Activated CD8-positive, alpha-beta memory T cell treated with anti-CD3 and anti-CD28 coated beads, Interleukin-2, amount 10 ng/mL, durations not matched to agents 7 days and 5 days (primary cell): ENCODE measurements around the gene RMI2. TPM values are rescaled to one million over a fixed set of nuclear protein-coding genes. Genes with fewer than 3 reads are reported as not detected.
"Not testable (repeated sequence)": the region's sequence is repeated elsewhere in the genome, so short reads cannot be mapped to it uniquely, and the experiment has no call there.

Experiments
- ATAC-seq: fragments of 150-1000 bp; cut with Tn5 transposase; one replicate; pipeline ENCODE4 v1.10.0; 2021; ENCODE audit warnings: moderate library complexity
- CTCF ChIA-PET: fragments of 350-600 bp; sonication (Branson Sonifier 250); formaldehyde crosslinking; loops from one replicate; lab custom pipeline; 2021; ENCODE audit warnings: antibody characterized with exemption; lab: Charles Lee
- DNase-seq: peaks from one replicate; pipeline ENCODE4 v3.0.0-alpha.2; 2020
- H3K27ac Mint-ChIP-seq: one replicate; pipeline ENCODE4 v1.8.0; 2021; ENCODE audit warnings: mild to moderate bottlenecking, mixed read lengths
- H3K27me3 Mint-ChIP-seq: one replicate; pipeline ENCODE4 v1.8.0; 2021; ENCODE audit warnings: mixed read lengths
- H3K36me3 Mint-ChIP-seq: one replicate; pipeline ENCODE4 v1.8.0; 2021; ENCODE audit warnings: mild to moderate bottlenecking, mixed read lengths
- H3K4me1 Mint-ChIP-seq: one replicate; pipeline ENCODE4 v1.8.0; 2021; ENCODE audit warnings: mixed read lengths
- H3K4me3 Mint-ChIP-seq: one replicate; pipeline ENCODE4 v1.8.0; 2021; ENCODE audit warnings: mild to moderate bottlenecking, moderate library complexity, mixed read lengths
- H3K9me3 Mint-ChIP-seq: one replicate; pipeline ENCODE4 v1.8.0; 2022; ENCODE audit warnings: low read depth, mixed read lengths
- total RNA-seq, 2 experiments: library from RNA; stranded (reverse); gene quantifications; one replicate each; pipeline ENCODE4 v1.2.3, GENCODE V29; 2021

The RMI2 gene
- total RNA-seq = 10 to 100 TPM; 65.9 to 70.4 TPM

GRCh38 chr16:11345040-11345862 is at the start of gene RMI2:
Gene RMI2, plus strand, starts transcription at chr16:11345459. Its CDS starts 13 bp downstream, at chr16:11345472.
- DNase-seq = peak; percentile 98
- ATAC-seq = peak; percentile 100
- Mint-ChIP-seq H3K27ac (peak within 1 kb of the TSS; percentile 76), H3K9me3 (no peaks in the 10 kb centered on the region), H3K4me1 (peaks cover 53% of the 10 kb centered on the region), H3K36me3 (peaks cover 15% of the 10 kb centered on the region), H3K27me3 (no peaks in the 10 kb centered on the region), H3K4me3 (peak within 1 kb of the TSS; percentile 84)
- CTCF ChIA-PET = interaction anchor here (0.8 to 1.4 kb wide), 3 partner anchors 22 to 391 kb away, joined by 3 to 9 read pairs (median 3); partner anchors contain the start of gene SOCS1

DNA sequence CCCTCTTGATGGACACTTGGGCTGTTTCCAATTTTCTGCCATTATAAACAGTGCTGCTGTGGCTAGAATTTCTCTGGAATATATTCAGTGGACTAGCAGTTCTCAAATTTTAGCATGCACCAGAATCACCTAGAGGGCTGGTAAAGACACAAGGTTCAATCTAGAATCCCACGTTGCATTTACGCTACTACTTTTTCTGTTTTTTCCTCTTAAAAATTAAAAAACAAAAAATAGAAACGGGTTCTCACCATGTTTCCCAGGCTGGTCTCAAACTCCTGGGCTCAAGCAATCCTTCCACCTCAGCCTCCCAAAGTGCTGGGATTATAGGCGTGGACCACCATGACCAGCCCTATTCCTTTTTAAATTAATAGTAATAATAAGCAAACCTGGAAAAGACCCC is 49.6 kb upstream of the RMI2 start:
- peaks cover 23% of the 10 kb centered on the region for H3K4me1 Mint-ChIP-seq
- H3K27ac Mint-ChIP-seq = no peak overlapping the region
- H3K27me3 Mint-ChIP-seq = peaks cover 51% of the 10 kb centered on the region
- CTCF ChIA-PET = no interaction called here
- ATAC-seq (no peak), DNase-seq (no peak)
- H3K9me3 Mint-ChIP-seq = no peaks in the 10 kb centered on the region
- peaks cover 1% of the 10 kb centered on the region for H3K36me3 Mint-ChIP-seq
- no peak overlapping the region for H3K4me3 Mint-ChIP-seq

- peaks cover 49% of the 10 kb centered on the region for H3K27me3 Mint-ChIP-seq
- ATAC-seq = no peak
- peaks cover 23% of the 10 kb centered on the region for H3K4me1 Mint-ChIP-seq
Measured at GRCh38 chr16:11296351-11296705, 48.9 kb upstream of the RMI2 start.

DNA sequence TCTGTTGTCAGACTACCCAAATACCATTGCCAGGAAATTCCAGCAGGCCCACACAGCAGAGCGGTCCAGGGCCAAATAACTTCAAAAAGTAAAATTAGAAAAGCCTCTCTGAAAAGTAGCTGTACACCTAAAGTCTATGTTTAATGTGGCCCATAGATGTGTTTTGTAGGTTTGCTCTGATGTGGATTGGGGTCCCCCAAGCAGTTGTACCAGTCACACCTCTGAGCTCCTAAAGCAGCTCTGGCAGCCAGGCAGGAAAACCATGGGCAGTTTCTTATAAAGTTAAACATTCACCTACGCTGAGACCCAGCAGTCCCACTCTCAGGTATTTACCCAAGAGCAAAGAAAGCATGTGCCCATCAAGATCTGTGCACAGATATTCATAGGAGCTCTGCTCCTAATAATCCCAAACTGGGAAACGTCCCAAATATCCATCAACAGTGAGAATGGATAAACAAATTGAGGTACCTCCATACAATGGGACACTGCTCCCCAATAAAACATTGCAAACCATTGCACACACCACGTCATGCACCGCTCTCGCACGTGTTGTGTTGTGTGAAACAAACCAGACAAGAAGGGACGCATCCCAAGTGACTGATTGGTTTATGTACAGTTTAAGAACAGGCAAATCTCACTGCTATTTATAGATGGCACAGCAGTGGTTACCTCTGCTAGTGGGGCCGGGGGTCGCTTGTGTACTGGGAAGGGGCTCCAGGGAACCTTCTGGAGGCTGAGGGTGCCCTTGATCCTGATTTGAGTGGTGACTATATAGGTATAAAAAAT is 48.4 kb upstream of the RMI2 start:
- H3K4me3 Mint-ChIP-seq = peak overlapping the region; percentile 43
- no peak for DNase-seq
- H3K9me3 Mint-ChIP-seq = no peaks in the 10 kb centered on the region
- peaks cover 23% of the 10 kb centered on the region for H3K4me1 Mint-ChIP-seq
- no peak overlapping the region for H3K27ac Mint-ChIP-seq
- H3K36me3 Mint-ChIP-seq = peaks cover 1% of the 10 kb centered on the region
- peak; percentile 12 for ATAC-seq
- peaks cover 46% of the 10 kb centered on the region for H3K27me3 Mint-ChIP-seq
- CTCF ChIA-PET = interaction anchor here (1.0 to 3.0 kb wide), 13 partner anchors 13 to 339 kb away, joined by 3 to 21 read pairs (median 5); partner anchors contain the start of gene SOCS1

More at GRCh38 chr16:11296351-11296705, 48.9 kb upstream of the RMI2 start:
- Mint-ChIP-seq H3K9me3 (no peaks in the 10 kb centered on the region), H3K27ac (no peak overlapping the region), H3K36me3 (peaks cover 1% of the 10 kb centered on the region), H3K4me3 (no peak overlapping the region)
- CTCF ChIA-PET = interaction anchor here (1.0 to 2.1 kb wide), 4 partner anchors 60 to 338 kb away, joined by 3 to 7 read pairs (median 4); no protein-coding TSS in a partner anchor
- DNase-seq = no peak

DNA sequence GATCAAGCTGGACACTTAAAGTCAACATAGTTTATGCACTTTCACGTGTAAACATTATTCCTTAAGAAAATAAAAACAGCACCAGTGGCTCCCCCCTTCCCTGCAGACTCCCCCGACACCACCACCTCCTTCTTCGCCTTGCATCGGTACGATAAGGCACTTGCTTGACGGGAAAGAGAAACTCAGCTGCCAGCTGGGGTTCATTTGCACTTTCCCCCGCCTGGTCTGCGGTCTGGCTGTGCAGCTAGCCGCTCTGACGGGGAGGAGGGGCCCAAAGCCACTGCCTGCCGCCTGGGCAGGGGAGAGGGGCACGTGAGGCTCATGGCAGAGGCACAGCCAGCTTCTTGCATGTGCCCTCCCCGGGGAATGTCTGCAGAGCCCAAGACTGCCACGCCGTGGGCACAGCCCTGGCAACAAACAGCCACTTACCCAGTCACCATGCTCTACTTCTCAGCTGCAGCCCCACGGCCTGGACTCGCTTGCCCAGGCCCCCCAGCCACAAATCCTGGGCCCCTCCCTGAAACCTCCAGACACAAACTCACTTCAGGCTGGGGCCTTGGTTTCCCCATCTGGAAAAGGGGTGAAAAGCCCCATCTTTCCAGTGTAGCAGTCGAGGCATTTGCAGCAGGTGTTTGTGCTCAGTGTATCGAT is 47.6 kb upstream of the RMI2 start:
- H3K4me3 Mint-ChIP-seq = peak overlapping the region; percentile 43
- H3K27me3 Mint-ChIP-seq = peaks cover 51% of the 10 kb centered on the region
- DNase-seq (peak; percentile 88), ATAC-seq (peak; percentile 85)
- H3K9me3 Mint-ChIP-seq = no peaks in the 10 kb centered on the region
- H3K4me1 Mint-ChIP-seq = peaks cover 23% of the 10 kb centered on the region
- H3K27ac Mint-ChIP-seq = peak overlapping the region; percentile 52
- peaks cover 1% of the 10 kb centered on the region for H3K36me3 Mint-ChIP-seq
- CTCF ChIA-PET = interaction anchor here (0.9 to 3.0 kb wide), 14 partner anchors 13 to 340 kb away, joined by 3 to 21 read pairs (median 5); partner anchors contain the start of gene SOCS1

DNA sequence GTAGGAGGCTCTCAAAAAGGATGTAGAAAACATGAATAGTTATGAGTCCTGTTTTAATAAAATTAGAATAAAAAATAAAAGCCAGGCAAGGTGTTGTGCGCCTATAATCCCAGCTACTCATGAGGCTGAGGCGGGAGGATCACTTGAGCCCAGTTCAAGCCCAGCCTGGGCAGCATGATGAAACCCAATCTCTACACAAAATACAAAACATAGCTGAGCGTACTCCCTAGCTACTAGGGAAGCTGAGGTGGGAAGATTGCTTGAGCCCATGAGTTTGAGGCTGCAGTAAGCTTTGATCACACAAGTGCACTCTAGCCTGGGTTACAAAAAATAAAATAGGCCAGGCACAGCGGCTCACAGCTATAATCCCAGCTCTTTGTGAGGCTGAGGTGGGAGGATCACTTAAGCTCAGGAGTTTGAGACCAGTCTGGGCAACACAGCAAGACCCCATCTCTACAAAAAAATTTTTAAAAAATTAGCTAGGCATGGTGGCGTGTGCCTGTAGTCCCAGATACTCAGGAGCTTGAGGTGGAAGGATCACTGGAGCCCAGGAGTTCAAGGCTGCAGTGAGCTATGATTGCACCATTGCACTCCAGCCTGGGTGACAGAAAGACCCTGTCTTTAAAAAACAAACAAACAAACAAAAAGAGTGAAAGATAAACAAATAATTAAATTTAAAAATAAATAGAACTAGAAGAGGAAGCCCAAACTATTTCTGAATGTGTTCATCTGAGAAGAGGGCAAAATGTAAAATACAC is 46.9 kb upstream of the RMI2 start:
- peaks cover 23% of the 10 kb centered on the region for H3K4me1 Mint-ChIP-seq
- no peak overlapping the region for H3K4me3 Mint-ChIP-seq
- DNase-seq (no peak), ATAC-seq (no peak)
- H3K27ac Mint-ChIP-seq = no peak overlapping the region
- peaks cover 1% of the 10 kb centered on the region for H3K36me3 Mint-ChIP-seq
- CTCF ChIA-PET = interaction anchor here (0.9 to 3.0 kb wide), 10 partner anchors 13 to 98 kb away, joined by 3 to 21 read pairs (median 6); partner anchors contain the start of gene SOCS1
- no peaks in the 10 kb centered on the region for H3K9me3 Mint-ChIP-seq
- H3K27me3 Mint-ChIP-seq = peaks cover 49% of the 10 kb centered on the region

DNA sequence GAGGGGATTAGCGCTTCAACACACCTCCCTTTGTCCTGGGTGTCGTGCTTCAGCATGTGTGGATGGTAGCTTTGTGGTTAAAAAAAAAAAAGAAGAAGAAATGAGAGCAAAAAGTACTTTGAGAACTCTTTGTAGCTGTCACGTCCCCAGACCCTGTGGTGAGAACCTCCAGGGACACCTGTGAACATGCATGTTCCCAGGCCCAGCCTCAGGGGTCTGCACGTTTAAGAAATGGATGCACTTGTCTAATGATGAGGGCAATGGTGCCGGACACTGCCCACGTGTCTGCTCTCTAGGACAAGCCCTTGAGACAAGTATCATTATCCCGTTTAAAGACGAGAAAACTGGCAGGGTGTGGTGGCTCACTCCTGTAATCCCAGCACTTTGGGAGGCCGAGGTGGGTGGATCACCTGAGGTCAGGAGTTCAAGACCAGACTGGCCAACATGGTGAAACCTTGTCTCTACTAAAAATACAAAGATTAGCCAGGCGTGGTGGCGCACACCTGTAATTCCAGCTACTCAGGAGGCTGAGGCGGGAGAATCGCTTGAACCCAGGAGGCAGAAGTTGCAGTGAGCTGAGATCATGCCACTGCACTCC is 46.2 kb upstream of the RMI2 start:
- not testable (repeated sequence) for ATAC-seq, H3K4me3 Mint-ChIP-seq, H3K36me3 Mint-ChIP-seq, H3K9me3 Mint-ChIP-seq, DNase-seq, H3K27ac Mint-ChIP-seq
- CTCF ChIA-PET = interaction anchor here (1.0 to 3.0 kb wide), 6 partner anchors 13 to 73 kb away, joined by 3 to 21 read pairs (median 8); partner anchors contain the start of gene SOCS1
- H3K4me1 Mint-ChIP-seq = peaks cover 23% of the 10 kb centered on the region
- peaks cover 43% of the 10 kb centered on the region for H3K27me3 Mint-ChIP-seq

GRCh38 chr16:11299865-11300559 is 45.2 kb upstream of the RMI2 start:
- peaks cover 23% of the 10 kb centered on the region for H3K4me1 Mint-ChIP-seq
- no peaks in the 10 kb centered on the region for H3K9me3 Mint-ChIP-seq
- DNase-seq = no peak
- H3K27ac Mint-ChIP-seq = no peak overlapping the region
- H3K4me3 Mint-ChIP-seq = no peak overlapping the region
- ATAC-seq = no peak
- H3K27me3 Mint-ChIP-seq = peaks cover 39% of the 10 kb centered on the region
- H3K36me3 Mint-ChIP-seq = peaks cover 1% of the 10 kb centered on the region
- CTCF ChIA-PET = interaction anchor here (1.0 to 3.0 kb wide), 2 partner anchors 12 to 44 kb away, joined by 3 to 21 read pairs; partner anchors contain the start of gene SOCS1

GRCh38 chr16:11300560-11300892 is 44.7 kb upstream of the RMI2 start:
- H3K27me3 Mint-ChIP-seq = peaks cover 35% of the 10 kb centered on the region
- peaks cover 23% of the 10 kb centered on the region for H3K4me1 Mint-ChIP-seq
- peaks cover 1% of the 10 kb centered on the region for H3K36me3 Mint-ChIP-seq
- H3K9me3 Mint-ChIP-seq = no peaks in the 10 kb centered on the region
- CTCF ChIA-PET = no interaction called here
- DNase-seq = no peak
- H3K27ac Mint-ChIP-seq = no peak overlapping the region
- ATAC-seq = no peak
- H3K4me3 Mint-ChIP-seq = no peak overlapping the region

DNA sequence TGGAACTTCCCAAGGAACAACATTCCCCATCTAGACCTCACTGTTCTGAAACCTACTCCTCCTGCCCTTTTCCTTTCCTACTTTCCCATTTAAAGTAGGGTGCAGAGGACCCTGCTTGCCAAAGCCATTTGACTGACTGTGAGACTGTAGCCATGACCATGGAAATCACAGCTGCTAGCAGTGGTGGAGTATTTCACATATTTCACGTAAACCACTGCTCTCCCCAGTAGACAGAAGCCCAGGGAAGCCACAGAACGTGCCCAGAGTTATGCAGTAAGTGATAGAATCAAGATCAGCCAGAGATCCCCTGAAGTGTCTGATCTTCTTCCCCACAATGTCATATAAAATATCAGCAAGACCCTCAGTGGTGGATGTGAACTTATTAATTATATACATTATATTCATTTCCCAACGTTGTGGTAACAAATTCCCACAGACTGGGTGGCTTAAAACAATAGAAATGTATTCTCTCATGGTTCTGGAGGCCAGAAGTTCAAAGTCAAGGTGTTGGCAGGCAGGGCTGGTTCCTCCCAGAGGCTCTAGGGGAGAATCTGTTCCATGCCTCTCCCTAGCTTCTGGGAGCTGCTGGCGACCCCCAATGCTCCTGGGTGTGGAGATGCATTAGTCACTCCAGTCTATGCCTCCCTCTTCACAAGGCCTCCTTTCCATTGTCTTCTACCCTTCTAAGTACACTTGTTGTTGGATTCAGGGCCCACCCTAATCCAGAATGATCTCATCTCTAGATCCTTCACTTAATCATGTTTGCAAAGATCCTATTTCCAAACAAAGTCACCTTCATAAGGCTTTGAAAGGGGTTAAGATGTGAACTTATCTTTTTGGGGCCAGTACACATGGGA is 43.4 kb upstream of the RMI2 start:
- Mint-ChIP-seq H3K4me3 (no peak overlapping the region), H3K9me3 (no peaks in the 10 kb centered on the region), H3K4me1 (peaks cover 17% of the 10 kb centered on the region), H3K27ac (no peak overlapping the region), H3K36me3 (peaks cover 1% of the 10 kb centered on the region), H3K27me3 (peaks cover 32% of the 10 kb centered on the region)
- CTCF ChIA-PET = interaction anchor here (1.3 kb wide), 1 partner anchor 24 kb away, joined by 4 read pairs; no protein-coding TSS in a partner anchor
- no peak for ATAC-seq
- DNase-seq = no peak

- no peak overlapping the region for H3K27ac Mint-ChIP-seq
- CTCF ChIA-PET = interaction anchor here (1.3 kb wide), 1 partner anchor 23 kb away, joined by 4 read pairs; no protein-coding TSS in a partner anchor
- DNase-seq (no peak), ATAC-seq (no peak)
- peaks cover 10% of the 10 kb centered on the region for H3K4me1 Mint-ChIP-seq
- peaks cover 1% of the 10 kb centered on the region for H3K36me3 Mint-ChIP-seq
- H3K27me3 Mint-ChIP-seq = peaks cover 30% of the 10 kb centered on the region
- H3K4me3 Mint-ChIP-seq = no peak overlapping the region
- H3K9me3 Mint-ChIP-seq = no peaks in the 10 kb centered on the region
Measured at GRCh38 chr16:11302977-11303376, 42.3 kb upstream of the RMI2 start.
